AML-193 (cell line): Measurements from ENCODE around the gene DDX5.
"Not testable (repeated sequence)": the region's sequence is repeated elsewhere in the genome, so short reads cannot be mapped to it uniquely, and the experiment has no call there.

Experiments
- DNase-seq, 2 experiments: peaks; one replicate each; lab custom pipeline; 2025; lab: John Stamatoyannopoulos, UW

DDX5 gene

GRCh38 chr17:64492481-64493109 lies 13.5 kb downstream of the DDX5 start:
- peak; percentile 27 to 56 for DNase-seq

GRCh38 chr17:64491994-64492393 lies 14.1 kb downstream of the DDX5 start:
- no peak for DNase-seq

- peak; percentile 76 to 78 for DNase-seq
Observed at GRCh38 chr17:64491034-64491860, 14.8 kb downstream of the DDX5 start.

GRCh38 chr17:64488301-64488700 lies 17.8 kb downstream of the DDX5 start:
- DNase-seq: no peak

- no peak for DNase-seq
Observed at GRCh38 chr17:64484380-64484779, 21.7 kb downstream of the DDX5 start.

- DNase-seq: no peak
Observed at GRCh38 chr17:64480951-64481350, 25.1 kb downstream of the DDX5 start.

GRCh38 chr17:64477849-64478248 lies 28.2 kb downstream of the DDX5 start:
- DNase-seq: no peak

- DNase-seq: no peak
Observed at GRCh38 chr17:64472564-64472963, 33.5 kb downstream of the DDX5 start.

- DNase-seq: no peak
Observed at GRCh38 chr17:64471440-64471839, 34.6 kb downstream of the DDX5 start.

- DNase-seq: no peak
Observed at GRCh38 chr17:64470625-64471024, 35.5 kb downstream of the DDX5 start.

- not testable (repeated sequence) for DNase-seq
Observed at GRCh38 chr17:64466834-64467233, 39.3 kb downstream of the DDX5 start.

GRCh38 chr17:64466019-64466735 lies 39.9 kb downstream of the DDX5 start:
- DNase-seq: no peak

GRCh38 chr17:64461788-64462187 lies 44.3 kb downstream of the DDX5 start:
- no peak for DNase-seq

- no peak for DNase-seq
Observed at GRCh38 chr17:64460955-64461354, 45.1 kb downstream of the DDX5 start.

GRCh38 chr17:64459818-64460217 lies 46.3 kb downstream of the DDX5 start:
- not testable (repeated sequence) for DNase-seq

GRCh38 chr17:64459284-64459747 lies 46.8 kb downstream of the DDX5 start:
- no peak for DNase-seq

GRCh38 chr17:64458756-64459155 lies 47.3 kb downstream of the DDX5 start:
- DNase-seq: no peak

GRCh38 chr17:64457156-64457555 lies 48.9 kb downstream of the DDX5 start:
- DNase-seq: no peak

GRCh38 chr17:64455993-64456885 lies 49.9 kb downstream of the DDX5 start:
- peak; percentile 75 to 81 for DNase-seq

GRCh38 chr17:64449545-64449944 lies 56.5 kb downstream of the DDX5 start:
- DNase-seq: peak; percentile 51 to 70

GRCh38 chr17:64448665-64449512 lies 57.2 kb downstream of the DDX5 start, which contains the start of gene MILR1:
TSS of gene MILR1 (plus strand) at chr17:64449115. CDS start at chr17:64449169, 54 bp downstream.
- peak; percentile 100 for DNase-seq
